ENCODE data around the gene GP9.

The GP9 gene

GRCh38 chr3:129060276-129061022 is at the start of gene GP9:
TSS of gene GP9 (plus strand) at chr3:129060779. CDS start at chr3:129061740, 961 bp downstream.
- DNase-seq: no peak

GRCh38 chr3:129013491-129013891 is 47.1 kb upstream of the GP9 start:
- DNase-seq: no peak

- DNase-seq: no peak
Observed at GRCh38 chr3:129014148-129014547, 46.4 kb upstream of the GP9 start.

GRCh38 chr3:129014793-129015345 is 45.7 kb upstream of the GP9 start:
- no peak for DNase-seq

- DNase-seq: peak; percentile 25 to 55
Observed at GRCh38 chr3:129015388-129016105, 45.0 kb upstream of the GP9 start.

GRCh38 chr3:129016356-129016719 is 44.2 kb upstream of the GP9 start:
- DNase-seq: peak; percentile 70 to 80

GRCh38 chr3:129016720-129017483 is 43.7 kb upstream of the GP9 start:
- peak; percentile 65 to 82 for DNase-seq

GRCh38 chr3:129017484-129017899 is 43.1 kb upstream of the GP9 start:
- no peak for DNase-seq

GRCh38 chr3:129018271-129018670 is 42.3 kb upstream of the GP9 start:
- no peak for DNase-seq

GRCh38 chr3:129018751-129019150 is 41.8 kb upstream of the GP9 start:
- DNase-seq: no peak

GRCh38 chr3:129019266-129019665 is 41.3 kb upstream of the GP9 start:
- no peak for DNase-seq

- DNase-seq: no peak
Observed at GRCh38 chr3:129020691-129021090, 39.9 kb upstream of the GP9 start.

GRCh38 chr3:129021140-129021551 is 39.4 kb upstream of the GP9 start:
- no peak for DNase-seq

GRCh38 chr3:129022114-129023007 is 38.2 kb upstream of the GP9 start:
- no peak for DNase-seq

- DNase-seq: no peak
Observed at GRCh38 chr3:129023008-129023358, 37.6 kb upstream of the GP9 start.

GRCh38 chr3:129023909-129024308 is 36.7 kb upstream of the GP9 start:
- no peak for DNase-seq

GRCh38 chr3:129025108-129025507 is 35.5 kb upstream of the GP9 start:
- no peak for DNase-seq

- no peak for DNase-seq
Observed at GRCh38 chr3:129025691-129026435, 34.7 kb upstream of the GP9 start.

- DNase-seq: peak; percentile 94
Observed at GRCh38 chr3:129026728-129027543, 33.6 kb upstream of the GP9 start.

GRCh38 chr3:129027544-129027880 is 33.1 kb upstream of the GP9 start:
- no peak for DNase-seq

- no peak for DNase-seq
Observed at GRCh38 chr3:129028866-129029265, 31.7 kb upstream of the GP9 start.
